Testis (tissue), 2 donors: ENCODE data around the gene NPHP4.

Source experiments
- POLR2A ChIP-seq: fragments of 450-650 bp; IDR thresholded peaks from one replicate; pipeline ENCODE4 v1.6.1; 2017; ENCODE audit warnings: antibody characterized with exemption, mild to moderate bottlenecking, moderate library complexity
- TF ChIP-seq, protein P1 (sequence below), 3 experiments: fragments of 450-650 bp in 2 of 3; fragments of 200-600 bp in 1 of 3; sonication (generic) in 1 of 3; IDR thresholded peaks; one replicate each; pipeline ENCODE4 v1.5.1; 2016 to 2019; ENCODE audit warnings: antibody characterized with exemption in 3 of 3, mild to moderate bottlenecking in 2 of 3, moderate library complexity in 1 of 3

DNA sequence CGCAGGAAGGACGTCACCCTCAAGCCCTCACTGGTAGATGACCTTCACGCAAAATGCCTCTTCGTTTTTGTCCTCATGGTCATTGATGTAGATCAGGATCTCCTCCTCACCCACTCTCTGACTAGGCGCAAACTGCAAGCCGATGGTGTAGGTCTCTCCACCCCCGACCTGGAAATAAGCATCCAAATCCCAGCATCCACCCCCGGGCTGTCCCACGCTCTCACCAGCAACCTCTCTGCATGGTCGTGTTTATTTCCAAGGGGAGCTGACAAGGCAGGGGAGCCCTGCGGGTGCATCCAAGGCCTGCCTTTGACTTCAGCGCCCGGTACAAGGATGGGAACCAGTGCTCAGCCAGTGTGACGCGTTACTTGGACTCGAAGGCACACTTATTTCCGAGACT is 129.0 kb downstream of the NPHP4 start:
- TF ChIP-seq, protein P1, sequence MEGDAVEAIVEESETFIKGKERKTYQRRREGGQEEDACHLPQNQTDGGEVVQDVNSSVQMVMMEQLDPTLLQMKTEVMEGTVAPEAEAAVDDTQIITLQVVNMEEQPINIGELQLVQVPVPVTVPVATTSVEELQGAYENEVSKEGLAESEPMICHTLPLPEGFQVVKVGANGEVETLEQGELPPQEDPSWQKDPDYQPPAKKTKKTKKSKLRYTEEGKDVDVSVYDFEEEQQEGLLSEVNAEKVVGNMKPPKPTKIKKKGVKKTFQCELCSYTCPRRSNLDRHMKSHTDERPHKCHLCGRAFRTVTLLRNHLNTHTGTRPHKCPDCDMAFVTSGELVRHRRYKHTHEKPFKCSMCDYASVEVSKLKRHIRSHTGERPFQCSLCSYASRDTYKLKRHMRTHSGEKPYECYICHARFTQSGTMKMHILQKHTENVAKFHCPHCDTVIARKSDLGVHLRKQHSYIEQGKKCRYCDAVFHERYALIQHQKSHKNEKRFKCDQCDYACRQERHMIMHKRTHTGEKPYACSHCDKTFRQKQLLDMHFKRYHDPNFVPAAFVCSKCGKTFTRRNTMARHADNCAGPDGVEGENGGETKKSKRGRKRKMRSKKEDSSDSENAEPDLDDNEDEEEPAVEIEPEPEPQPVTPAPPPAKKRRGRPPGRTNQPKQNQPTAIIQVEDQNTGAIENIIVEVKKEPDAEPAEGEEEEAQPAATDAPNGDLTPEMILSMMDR (IDR thresholded peaks at IDR 0.05) = no peak
- TF ChIP-seq POLR2A = no peak
